Measurements from ENCODE around the gene SLC66A3.

The SLC66A3 gene

GRCh38 chr2:11154016-11154922, 998 bp upstream of the SLC66A3 start (continued):
- TF ChIP-seq ZNF580 (tag by site-specific recombination; IDR thresholded peaks at IDR 0.05) (no peak), ZNF76 (tag by site-specific recombination; IDR thresholded peaks at IDR 0.05; ENCODE audit: borderline replicate concordance, low read depth) (no peak), SALL2 (tag by site-specific recombination; IDR thresholded peaks at IDR 0.05; ENCODE audit: borderline replicate concordance) (no peak), ZNF132 (tag by site-specific recombination; IDR thresholded peaks at IDR 0.05; ENCODE audit: borderline replicate concordance) (no peak)

- CTCF ChIA-PET: no interaction called here
- Histone ChIP-seq H3K4me3 (ENCODE audit: low read depth, low read length) (peak overlapping the region; percentile 35), H3K27ac (ENCODE audit: extremely low read depth, low read depth, low read length) (peak overlapping the region; percentile 49; the same call in 1 of the 2 replicates), H3K9me3 (ENCODE audit: control insufficient read depth, insufficient read depth, low read depth, low read length) (no peaks in the 10 kb centered on the region), H3K36me3 (ENCODE audit: control insufficient read depth in 2 of 2, insufficient read depth in 1 of 2, low read length in 2 of 2) (no peaks in the 10 kb centered on the region), H3K4me1 (ENCODE audit: control insufficient read depth, insufficient read depth, low read length) (no peaks in the 10 kb centered on the region)
- POLR2A ChIA-PET: interaction anchor here (0.6 to 1.2 kb wide), 8 partner anchors 22 to 430 kb away, joined by 3 to 8 read pairs (median 4); partner anchors contain the start of gene ROCK2
- no peak for TF ChIP-seq ZEB2 (tag by site-specific recombination; IDR thresholded peaks at IDR 0.05)
- TF ChIP-seq ZNF114 (tag by site-specific recombination; IDR thresholded peaks at IDR 0.05): no peak
- TF ChIP-seq PRDM4 (tag by site-specific recombination; IDR thresholded peaks at IDR 0.05): no peak
- peak; percentile 92; the same call in 1 of the 2 replicates for TF ChIP-seq ZNF341 (tag by site-specific recombination; IDR thresholded peaks at IDR 0.05; ENCODE audit: low read depth)
- no peak for TF ChIP-seq ZBTB48 (tag by site-specific recombination; IDR thresholded peaks at IDR 0.05)
- TF ChIP-seq ZNF133 (tag by site-specific recombination; IDR thresholded peaks at IDR 0.05): no peak
- TF ChIP-seq SALL2 (tag by site-specific recombination; IDR thresholded peaks at IDR 0.05; ENCODE audit: borderline replicate concordance): no peak
- no peak for TF ChIP-seq ZNF169 (tag by site-specific recombination; IDR thresholded peaks at IDR 0.05)
- no peak for TF ChIP-seq ZNF146 (tag by site-specific recombination; IDR thresholded peaks at IDR 0.05)
- TF ChIP-seq ZNF623 (tag by site-specific recombination; IDR thresholded peaks at IDR 0.05): no peak
- TF ChIP-seq ZNF10 (tag by site-specific recombination; IDR thresholded peaks at IDR 0.05): no peak
- no peak for TF ChIP-seq ZNF792 (tag by site-specific recombination; IDR thresholded peaks at IDR 0.05)
- no peak for TF ChIP-seq YY1 (tag by site-specific recombination; IDR thresholded peaks at IDR 0.05)
- TF ChIP-seq KLF1 (tag by site-specific recombination; IDR thresholded peaks at IDR 0.05): peak; percentile 54
- TF ChIP-seq KLF8 (tag by site-specific recombination; IDR thresholded peaks at IDR 0.05): 0 out of 2 replicates have a peak, but pooled peaks have one; percentile 15
- TF ChIP-seq ZNF555 (tag by site-specific recombination; conservative IDR thresholded peaks at IDR 0.05): no peak
- TF ChIP-seq, protein P1, sequence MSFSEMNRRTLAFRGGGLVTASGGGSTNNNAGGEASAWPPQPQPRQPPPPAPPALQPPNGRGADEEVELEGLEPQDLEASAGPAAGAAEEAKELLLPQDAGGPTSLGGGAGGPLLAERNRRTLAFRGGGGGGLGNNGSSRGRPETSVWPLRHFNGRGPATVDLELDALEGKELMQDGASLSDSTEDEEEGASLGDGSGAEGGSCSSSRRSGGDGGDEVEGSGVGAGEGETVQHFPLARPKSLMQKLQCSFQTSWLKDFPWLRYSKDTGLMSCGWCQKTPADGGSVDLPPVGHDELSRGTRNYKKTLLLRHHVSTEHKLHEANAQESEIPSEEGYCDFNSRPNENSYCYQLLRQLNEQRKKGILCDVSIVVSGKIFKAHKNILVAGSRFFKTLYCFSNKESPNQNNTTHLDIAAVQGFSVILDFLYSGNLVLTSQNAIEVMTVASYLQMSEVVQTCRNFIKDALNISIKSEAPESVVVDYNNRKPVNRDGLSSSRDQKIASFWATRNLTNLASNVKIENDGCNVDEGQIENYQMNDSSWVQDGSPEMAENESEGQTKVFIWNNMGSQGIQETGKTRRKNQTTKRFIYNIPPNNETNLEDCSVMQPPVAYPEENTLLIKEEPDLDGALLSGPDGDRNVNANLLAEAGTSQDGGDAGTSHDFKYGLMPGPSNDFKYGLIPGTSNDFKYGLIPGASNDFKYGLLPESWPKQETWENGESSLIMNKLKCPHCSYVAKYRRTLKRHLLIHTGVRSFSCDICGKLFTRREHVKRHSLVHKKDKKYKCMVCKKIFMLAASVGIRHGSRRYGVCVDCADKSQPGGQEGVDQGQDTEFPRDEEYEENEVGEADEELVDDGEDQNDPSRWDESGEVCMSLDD (tag by site-specific recombination; IDR thresholded peaks at IDR 0.05): no peak
- no peak for TF ChIP-seq ZNF514 (tag by site-specific recombination; IDR thresholded peaks at IDR 0.05)
- TF ChIP-seq ZNF571 (tag by site-specific recombination; IDR thresholded peaks at IDR 0.05): no peak
- TF ChIP-seq SETDB1 (IDR thresholded peaks at IDR 0.05; ENCODE audit: insufficient read length, low read length): no peak
- TF ChIP-seq, protein P2, sequence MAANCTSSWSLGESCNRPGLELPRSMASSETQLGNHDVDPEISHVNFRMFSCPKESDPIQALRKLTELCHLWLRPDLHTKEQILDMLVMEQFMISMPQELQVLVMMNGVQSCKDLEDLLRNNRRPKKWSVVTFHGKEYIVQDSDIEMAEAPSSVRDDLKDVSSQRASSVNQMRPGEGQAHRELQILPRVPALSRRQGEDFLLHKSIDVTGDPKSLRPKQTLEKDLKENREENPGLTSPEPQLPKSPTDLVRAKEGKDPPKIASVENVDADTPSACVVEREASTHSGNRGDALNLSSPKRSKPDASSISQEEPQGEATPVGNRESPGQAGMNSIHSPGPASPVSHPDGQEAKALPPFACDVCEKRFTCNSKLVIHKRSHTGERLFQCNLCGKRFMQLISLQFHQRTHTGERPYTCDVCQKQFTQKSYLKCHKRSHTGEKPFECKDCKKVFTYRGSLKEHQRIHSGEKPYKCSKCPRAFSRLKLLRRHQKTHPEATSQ (tag by site-specific recombination; IDR thresholded peaks at IDR 0.05): no peak
- TF ChIP-seq ZNF121 (tag by site-specific recombination; IDR thresholded peaks at IDR 0.05): no peak
- no peak for TF ChIP-seq ZNF664 (tag by site-specific recombination; IDR thresholded peaks at IDR 0.05)
- no peak for TF ChIP-seq ZNF629 (tag by site-specific recombination; IDR thresholded peaks at IDR 0.05)
- TF ChIP-seq ZIC2 (tag by site-specific recombination; IDR thresholded peaks at IDR 0.05): no peak
- TF ChIP-seq IKZF3 (tag by site-specific recombination; IDR thresholded peaks at IDR 0.05): peak; percentile 57
- no peak for TF ChIP-seq ZNF521 (tag by site-specific recombination; IDR thresholded peaks at IDR 0.05)
- TF ChIP-seq ZBTB20 (tag by site-specific recombination; IDR thresholded peaks at IDR 0.05): no peak
Observed at GRCh38 chr2:11154923-11155380, 315 bp upstream of the SLC66A3 start.
